GM18517 (cell line): ENCODE measurements around the gene TPRG1.
A peak's percentile ranks its signal among the peaks of the same experiment; 100 is the strongest.

Experiments
- ATAC-seq: cut with Tn5 transposase; IDR thresholded peaks from one replicate; pipeline ENCODE4 v1.9.1; 2021; ENCODE audit warnings: mild to moderate bottlenecking, moderate library complexity; ENCODE audit not compliant: unreplicated experiment

Gene TPRG1

GRCh38 chr3:189227249-189227648 is 55.5 kb downstream of the TPRG1 start:
- ATAC-seq, result no peak

- no peak for ATAC-seq
Observed at GRCh38 chr3:189229196-189229828, 57.5 kb downstream of the TPRG1 start.

- no peak for ATAC-seq
Observed at GRCh38 chr3:189232790-189233189, 61.0 kb downstream of the TPRG1 start.

GRCh38 chr3:189233225-189233858 is 61.6 kb downstream of the TPRG1 start:
- no peak for ATAC-seq

GRCh38 chr3:189235214-189235613 is 63.4 kb downstream of the TPRG1 start:
- no peak for ATAC-seq

GRCh38 chr3:189236352-189236751 is 64.6 kb downstream of the TPRG1 start:
- ATAC-seq, result no peak

GRCh38 chr3:189237526-189237925 is 65.8 kb downstream of the TPRG1 start:
- ATAC-seq, result no peak

GRCh38 chr3:189238071-189238470 is 66.3 kb downstream of the TPRG1 start:
- ATAC-seq, result no peak

GRCh38 chr3:189239616-189240015 is 67.8 kb downstream of the TPRG1 start:
- no peak for ATAC-seq

- no peak for ATAC-seq
Observed at GRCh38 chr3:189249987-189250386, 78.2 kb downstream of the TPRG1 start.

GRCh38 chr3:189258261-189258660 is 86.5 kb downstream of the TPRG1 start:
- ATAC-seq, result no peak

- ATAC-seq, result no peak
Observed at GRCh38 chr3:189260556-189261493, 89.1 kb downstream of the TPRG1 start.

GRCh38 chr3:189262746-189263145 is 91.0 kb downstream of the TPRG1 start:
- ATAC-seq, result no peak

GRCh38 chr3:189267981-189268613 is 96.3 kb downstream of the TPRG1 start:
- no peak for ATAC-seq

- ATAC-seq, result no peak
Observed at GRCh38 chr3:189269365-189269764, 97.6 kb downstream of the TPRG1 start.

- ATAC-seq, result peak; percentile 62
Observed at GRCh38 chr3:189270248-189270832, 98.6 kb downstream of the TPRG1 start.

- no peak for ATAC-seq
Observed at GRCh38 chr3:189272500-189273119, 100.8 kb downstream of the TPRG1 start.

GRCh38 chr3:189273736-189274135 is 102.0 kb downstream of the TPRG1 start:
- no peak for ATAC-seq

- no peak for ATAC-seq
Observed at GRCh38 chr3:189275182-189275581, 103.4 kb downstream of the TPRG1 start.

GRCh38 chr3:189275852-189276251 is 104.1 kb downstream of the TPRG1 start:
- no peak for ATAC-seq
